Right lobe of liver (tissue), 6 donors: ENCODE data around the gene ANKS6. TPM values are rescaled to one million over a fixed set of nuclear protein-coding genes. Genes with fewer than 3 reads are reported as not detected.

Experiments used
- ATAC-seq, 4 donors: fragments of 200-7000 bp; cut with Tn5 transposase; one replicate each; pipeline ENCODE4 v1.9.1; 2020; ENCODE audit warnings: mild to moderate bottlenecking in 4 of 4, moderate library complexity in 4 of 4
- DNase-seq, 3 donors: peaks; one replicate each; pipeline ENCODE4 v3.0.0-alpha.2; 2020
- H3K27ac ChIP-seq, 3 donors: fragments of 200-600 bp; one replicate each; pipeline ENCODE4 v1.8.0; 2022
- H3K27me3 ChIP-seq, 2 donors: fragments of 200-600 bp; one replicate each; pipeline ENCODE4 v1.8.0; 2022
- H3K36me3 ChIP-seq, 4 donors: fragments of 200-600 bp; sonication (generic) in 1 of 4; one replicate each; pipeline versions ENCODE4 v1.5.1 to v1.8.0; 2017 to 2022; ENCODE audit warnings: control low read depth in 1 of 4
- H3K4me1 ChIP-seq, 4 donors: fragments of 200-600 bp; sonication (generic) in 1 of 4; one replicate each; pipeline versions ENCODE4 v1.5.1 to v1.8.0; 2017 to 2022; ENCODE audit warnings: control low read depth in 1 of 4
- H3K4me3 ChIP-seq, 3 donors: fragments of 200-600 bp; one replicate each; pipeline ENCODE4 v1.8.0; 2022
- H3K9me3 ChIP-seq, 4 donors: fragments of 200-600 bp; sonication (generic) in 1 of 4; one replicate each; pipeline versions ENCODE4 v1.5.1 to v1.8.0; 2017 to 2022; ENCODE audit warnings: control low read depth in 1 of 4
- CTCF ChIP-seq, 4 donors: fragments of 200-600 bp in 3 of 4; fragments of 450-650 bp in 1 of 4; IDR thresholded peaks; one replicate each; pipeline versions ENCODE4 v1.5.1 to v1.8.0; 2016 to 2022; ENCODE audit warnings: antibody characterized with exemption in 4 of 4, mild to moderate bottlenecking in 2 of 4
- POLR2A ChIP-seq: fragments of 450-650 bp; IDR thresholded peaks from one replicate; pipeline ENCODE4 v1.6.1; 2017; ENCODE audit warnings: antibody characterized with exemption, mild to moderate bottlenecking
- WGBS: methylation state at CpG from one replicate; pipeline ENCODE4 v1.1.6; 2018; ENCODE audit warnings: low coverage, low lambda C conversion rate; ENCODE audit not compliant: insufficient coverage; ENCODE audit errors: missing lambda C conversion rate; 5-methylcytosine and 5-hydroxymethylcytosine counted together
- intact Hi-C, 2 donors: fragments of 100-400 bp; cut with DNase I; formaldehyde crosslinking; loops; one replicate each; pipeline versions ENCODE4 v1.11.2 to v1.14.1; 2022
- total RNA-seq, 6 experiments: library from RNA; depleted of rRNA in 2 of 6; stranded (reverse); fragments of >200 nt in 2 of 6; fragmentation: NEBNext Ultra II Directional in 3 of 6; extraction: Animal tissue kit (Norgen Biotek cat#: 25700) in 3 of 6; gene quantifications; one replicate each; pipeline versions ENCODE4 v1.1.0 to v1.2.4, GENCODE V29; 2016 to 2023
- donor health status: DM: no; HTN: yes; CAD: no.
- donor health status: DM: no; HTN: no; CAD: no.
- donor health status: DM: no; HTN: no; CAD: no.
- donor health status: DM: no; HTN: yes; CAD: no.
- donor health status: DM: no; HTN: yes; CAD: no.

The ANKS6 gene
- total RNA-seq, 6 experiments from 2014 or later: 3.7 to 7.9 (median 4.7) TPM

- H3K4me3 ChIP-seq: no peak overlapping the region
These were observed 52.3 kb downstream of the ANKS6 start for GRCh38 chr9:98743818-98744611.

DNA sequence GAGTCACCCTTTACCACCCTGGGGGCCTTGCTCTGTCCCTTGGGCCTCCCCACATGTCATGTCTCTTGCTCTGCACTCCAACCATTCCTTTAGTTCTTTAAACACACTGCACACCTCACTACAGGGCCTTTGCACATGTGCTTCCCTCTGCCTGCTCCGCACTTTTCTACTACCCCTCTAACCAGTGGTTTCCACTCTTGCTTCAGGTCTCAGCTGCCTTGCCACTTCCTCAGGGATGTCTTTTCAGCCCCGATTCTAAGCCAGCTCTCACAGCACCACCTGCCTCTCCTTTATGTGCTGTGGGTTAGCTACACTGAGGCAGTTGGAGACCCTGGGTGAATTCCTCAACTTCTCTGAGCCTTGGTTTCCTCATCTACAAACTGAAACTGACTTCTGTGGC is 53.0 kb downstream of the ANKS6 start:
- Histone ChIP-seq H3K36me3 (no peaks in the 10 kb centered on the region), H3K27me3 (no peaks in the 10 kb centered on the region), H3K27ac (no peak overlapping the region), H3K4me1 (no peaks in the 10 kb centered on the region), H3K4me3 (no peak overlapping the region), H3K9me3 (no peaks in the 10 kb centered on the region)
- TF ChIP-seq POLR2A: no peak
- no peak for TF ChIP-seq CTCF (IDR thresholded peaks at IDR 0.05)
- no peak for DNase-seq
- intact Hi-C loops: no loop called here
- ATAC-seq: no peak
- WGBS: 92% methylated on average over 2 of the region's 2 CpGs

More at GRCh38 chr9:98743818-98744611, 52.3 kb downstream of the ANKS6 start:
- Histone ChIP-seq H3K4me1 (no peaks in the 10 kb centered on the region), H3K9me3 (no peaks in the 10 kb centered on the region), H3K36me3 (peaks cover 0 to 2% (median 0%) of the 10 kb centered on the region in 4 donors), H3K27me3 (no peaks in the 10 kb centered on the region), H3K27ac (no peak overlapping the region)
- no peak for TF ChIP-seq POLR2A
- no peak for TF ChIP-seq CTCF (IDR thresholded peaks at IDR 0.05)
- peak in 1 of 4 donors; percentile 22 for ATAC-seq
- WGBS: 82% methylated on average over 7 of the region's 14 CpGs
- DNase-seq: no peak
- intact Hi-C loops: no loop called here

- DNase-seq (no peak), ATAC-seq (no peak)
- Histone ChIP-seq H3K4me1 (no peaks in the 10 kb centered on the region), H3K36me3 (no peaks in the 10 kb centered on the region), H3K27ac (no peak overlapping the region), H3K9me3 (no peaks in the 10 kb centered on the region), H3K4me3 (no peak overlapping the region), H3K27me3 (no peaks in the 10 kb centered on the region)
- intact Hi-C loops: no loop called here
- 86% methylated on average over 7 of the region's 10 CpGs for WGBS
- TF ChIP-seq POLR2A: no peak
- TF ChIP-seq CTCF (IDR thresholded peaks at IDR 0.05): no peak
These were observed 53.8 kb downstream of the ANKS6 start for GRCh38 chr9:98742325-98743280.

DNA sequence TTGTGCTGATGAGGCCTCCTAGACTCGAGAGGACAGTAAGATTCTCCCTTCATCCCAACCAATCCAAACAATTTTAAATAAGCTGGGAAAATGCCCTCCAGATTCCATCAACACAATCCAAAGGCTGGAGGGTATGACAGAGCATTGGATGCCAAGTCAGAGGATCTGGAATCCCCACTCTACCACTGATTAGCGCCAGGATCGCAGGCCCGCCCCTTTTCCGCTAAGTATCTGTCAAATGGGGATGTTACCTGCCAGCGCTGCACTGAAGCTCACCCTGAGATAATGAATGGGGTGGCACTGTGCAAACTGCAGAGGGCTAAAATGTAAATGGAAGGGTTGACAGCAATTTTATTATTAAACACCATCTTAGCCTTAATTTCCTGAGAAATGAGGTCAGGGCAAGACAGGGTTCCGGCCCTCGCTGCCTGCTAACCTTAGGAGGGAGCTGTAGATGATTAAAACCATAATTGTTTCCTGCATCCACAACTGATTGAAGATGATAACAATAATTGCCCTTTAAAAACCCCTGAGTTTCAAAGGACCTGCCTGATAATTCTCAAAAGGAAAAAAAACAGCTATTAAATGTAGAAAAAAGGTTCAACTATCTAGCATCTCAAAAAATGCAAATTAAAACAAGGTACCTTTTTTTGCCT is 56.0 kb downstream of the ANKS6 start:
- H3K27me3 ChIP-seq: no peaks in the 10 kb centered on the region
- 75% methylated on average over 5 of the region's 8 CpGs for WGBS
- no peak for TF ChIP-seq POLR2A

More for the DNA sequence above, 56.0 kb downstream of the ANKS6 start:
- no peak for DNase-seq
- Histone ChIP-seq H3K36me3 (no peaks in the 10 kb centered on the region), H3K4me1 (no peaks in the 10 kb centered on the region), H3K4me3 (no peak overlapping the region), H3K9me3 (no peaks in the 10 kb centered on the region), H3K27ac (no peak overlapping the region)
- intact Hi-C loops: no loop called here
- no peak for ATAC-seq
